Inflammatory macrophage (primary cell): ENCODE results near the gene KLF16.
A peak's percentile ranks its signal among the peaks of the same experiment; 100 is the strongest.

Experiments
- DNase-seq, 2 donors: peaks; one replicate each; pipeline ENCODE4 v3.0.0-alpha.2; 2020 to 2022

KLF16 gene

GRCh38 chr19:1854039-1854541, 9.3 kb downstream of the KLF16 start:
- no peak for DNase-seq

GRCh38 chr19:1853295-1854038, 9.9 kb downstream of the KLF16 start:
- DNase-seq: peak; percentile 87 to 91

- DNase-seq: no peak
Measured at GRCh38 chr19:1852581-1853128, 10.7 kb downstream of the KLF16 start.

- no peak for DNase-seq
Measured at GRCh38 chr19:1851654-1852580, 11.5 kb downstream of the KLF16 start.

- DNase-seq: no peak
Measured at GRCh38 chr19:1850809-1851653, 12.3 kb downstream of the KLF16 start.

GRCh38 chr19:1849886-1850398, 13.4 kb downstream of the KLF16 start:
- DNase-seq: peak; percentile 17 to 45

- no peak for DNase-seq
Measured at GRCh38 chr19:1849132-1849474, 14.3 kb downstream of the KLF16 start.

GRCh38 chr19:1848399-1849131, 14.8 kb downstream of the KLF16 start, which contains the start of gene REXO1:
TSS of gene REXO1 (minus strand) at chr19:1848483. CDS start at chr19:1848358, 125 bp downstream.
- peak; percentile 95 to 98 for DNase-seq

- DNase-seq: peak in 1 of 2 donors; percentile 53
Measured at GRCh38 chr19:1847684-1848398, 15.5 kb downstream of the KLF16 start.

- DNase-seq: no peak
Measured at GRCh38 chr19:1847348-1847683, 16.1 kb downstream of the KLF16 start.

- no peak for DNase-seq
Measured at GRCh38 chr19:1846517-1847204, 16.7 kb downstream of the KLF16 start.

GRCh38 chr19:1845642-1846041, 17.7 kb downstream of the KLF16 start:
- no peak for DNase-seq

GRCh38 chr19:1845125-1845515, 18.3 kb downstream of the KLF16 start:
- no peak for DNase-seq

GRCh38 chr19:1844513-1845124, 18.8 kb downstream of the KLF16 start:
- no peak for DNase-seq

- no peak for DNase-seq
Measured at GRCh38 chr19:1843646-1844394, 19.6 kb downstream of the KLF16 start.

- no peak for DNase-seq
Measured at GRCh38 chr19:1843116-1843515, 20.3 kb downstream of the KLF16 start.

GRCh38 chr19:1841209-1841924, 22.0 kb downstream of the KLF16 start:
- DNase-seq: no peak

- no peak for DNase-seq
Measured at GRCh38 chr19:1840541-1841115, 22.8 kb downstream of the KLF16 start.
